Activated T-helper 1 cell treated with anti-CD3 and anti-CD28 coated beads, Interleukin-2, amount 50 U/mL, for 16 hours (primary cell): Measurements from ENCODE around the gene SLC38A4.
"Not testable (repeated sequence)": the region's sequence is repeated elsewhere in the genome, so short reads cannot be mapped to it uniquely, and the experiment has no call there.

Experiments used
- DNase-seq, 2 donors: peaks; one replicate each; pipeline ENCODE4 v3.0.0-alpha.2; 2020; ENCODE audit warnings: low read depth in 1 of 2, low spot score in 1 of 2

SLC38A4 gene

GRCh38 chr12:46778415-46778814 is 47.4 kb downstream of the SLC38A4 start:
- no peak for DNase-seq

DNA sequence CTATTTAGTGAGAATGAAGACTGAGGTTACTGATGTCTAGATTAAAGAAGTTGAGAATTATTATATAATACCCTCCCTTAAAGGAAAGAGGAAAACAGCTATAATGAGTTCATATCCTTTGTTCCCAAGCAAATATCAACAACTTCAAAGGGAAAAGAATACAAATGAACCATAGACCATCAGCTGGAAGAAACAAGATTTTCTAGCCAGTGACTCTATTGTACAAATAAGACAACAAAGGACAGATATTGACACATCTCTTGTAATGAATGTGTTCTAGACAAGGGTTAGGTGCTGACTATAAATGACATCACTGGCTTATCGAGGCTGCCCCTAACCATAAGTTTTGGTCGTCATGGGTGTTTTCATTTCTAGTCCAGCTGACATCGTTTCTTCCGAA is 48.2 kb downstream of the SLC38A4 start:
- no peak for DNase-seq

DNA sequence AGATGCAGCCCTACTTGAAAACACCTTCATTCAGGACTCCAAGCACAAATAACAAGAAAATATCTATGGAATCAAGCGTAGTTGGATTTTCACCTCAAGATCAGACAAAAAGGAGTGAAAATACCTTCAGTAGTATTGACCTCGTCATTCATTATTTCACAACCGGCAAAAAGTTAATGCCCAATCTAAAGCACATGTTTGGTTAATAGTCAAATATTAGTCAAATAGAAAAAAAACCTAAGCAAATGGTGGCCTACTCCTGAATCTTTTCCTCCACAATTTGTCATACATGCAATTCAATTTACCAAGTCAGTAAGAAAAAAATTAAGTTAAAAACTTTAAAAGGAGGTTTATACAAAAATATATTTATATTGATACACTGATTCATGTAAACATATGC is 50.0 kb downstream of the SLC38A4 start:
- DNase-seq, result no peak

DNA sequence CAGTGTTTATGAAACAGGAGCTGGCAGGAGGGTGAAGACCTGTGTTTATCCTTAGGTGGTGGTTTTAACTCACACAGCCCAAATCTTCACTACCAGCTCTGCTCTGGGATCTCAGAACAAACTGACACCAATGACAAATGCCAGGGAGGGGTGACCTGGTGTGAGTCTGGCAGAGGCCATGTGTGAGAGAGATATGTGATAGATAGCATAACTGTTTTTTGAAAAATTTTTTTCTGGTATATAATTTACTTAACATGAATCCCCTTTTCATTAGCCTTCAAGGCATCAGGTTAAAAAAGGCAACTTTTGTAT is 51.5 kb downstream of the SLC38A4 start:
- no peak for DNase-seq

DNA sequence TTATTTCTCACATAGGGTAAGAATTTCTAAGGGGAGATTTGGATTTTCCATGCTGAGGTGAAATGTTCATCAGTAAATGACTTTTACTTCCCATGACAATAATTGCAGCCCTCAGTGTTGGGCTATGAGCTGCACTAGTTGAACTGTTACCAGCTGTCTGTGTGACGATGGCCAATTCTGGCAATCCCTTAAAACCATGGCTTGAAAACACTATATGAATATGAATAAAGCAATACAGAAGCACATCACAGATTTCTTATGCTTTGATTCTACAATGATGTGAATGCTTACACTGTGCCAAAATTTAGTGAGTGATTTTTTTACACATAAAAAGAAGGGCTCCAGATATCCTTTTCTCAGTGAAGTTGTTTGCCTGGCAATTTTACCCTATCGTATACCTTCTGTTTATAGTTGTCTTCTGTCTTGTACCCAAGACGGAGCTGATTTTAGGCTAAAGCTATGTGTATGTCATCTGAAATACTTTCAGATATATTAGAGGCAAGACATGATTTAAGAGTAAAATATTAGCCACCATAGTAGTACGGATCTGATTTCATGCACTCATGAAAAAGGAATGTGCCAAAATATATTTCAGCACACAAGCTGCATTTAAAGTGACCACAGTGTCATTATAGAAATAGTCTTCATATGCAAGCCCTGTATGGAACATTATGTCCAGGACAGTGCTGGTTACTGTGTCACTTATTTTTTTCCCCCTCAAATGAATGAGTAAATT is 52.0 kb downstream of the SLC38A4 start:
- no peak for DNase-seq

DNA sequence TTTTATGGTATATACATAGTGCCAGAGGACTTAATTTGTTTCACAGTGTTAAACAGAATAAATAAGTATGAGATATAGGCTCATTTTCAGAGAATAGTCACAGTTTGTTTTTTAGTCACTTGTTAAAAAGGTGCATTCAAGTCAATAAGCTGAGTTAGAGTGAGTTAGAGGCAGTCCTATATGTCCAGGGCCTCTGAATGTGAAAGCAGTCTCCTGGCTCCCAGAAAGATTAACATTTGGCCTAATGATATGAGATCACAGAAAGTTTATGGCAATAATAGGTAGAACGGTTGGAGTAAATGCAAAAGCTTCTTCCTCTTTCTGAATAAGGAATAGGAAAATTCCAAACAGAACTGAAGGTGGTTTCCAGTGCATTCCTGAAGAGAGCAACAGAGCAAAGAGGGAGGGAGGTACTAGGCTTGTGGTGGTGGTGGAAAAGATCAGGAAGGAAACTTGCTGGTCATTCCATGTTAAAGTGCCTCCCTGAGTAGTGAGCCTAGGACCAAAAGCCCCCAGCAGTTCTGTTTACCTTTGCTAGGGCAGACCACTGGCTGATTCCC is 54.4 kb downstream of the SLC38A4 start:
- DNase-seq, result no peak

- DNase-seq, result no peak
These were observed 55.2 kb downstream of the SLC38A4 start for GRCh38 chr12:46770501-46771183.

GRCh38 chr12:46764005-46764404 is 61.8 kb downstream of the SLC38A4 start:
- no peak for DNase-seq

DNA sequence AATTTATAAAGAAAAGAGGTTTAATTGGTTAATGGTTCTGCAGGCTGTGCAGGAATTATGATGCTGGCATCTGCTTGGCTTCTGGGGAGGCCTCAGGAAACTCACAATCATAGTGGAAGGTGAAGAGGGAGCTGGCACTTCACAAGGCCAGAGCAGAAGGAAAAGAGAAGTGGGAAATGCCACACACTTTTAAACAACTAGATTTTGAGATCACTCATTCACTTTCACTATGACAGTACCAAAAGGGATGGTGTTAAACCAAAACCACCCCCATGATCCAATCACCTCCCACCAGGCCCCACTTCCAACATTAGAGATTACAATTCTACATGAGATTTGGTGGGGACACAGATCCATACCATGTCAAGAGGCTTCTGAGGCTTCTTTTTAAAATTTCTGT is 62.6 kb downstream of the SLC38A4 start:
- no peak for DNase-seq

GRCh38 chr12:46754550-46754949 is 71.2 kb downstream of the SLC38A4 start:
- DNase-seq, result no peak

- DNase-seq, result no peak
These were observed 73.4 kb downstream of the SLC38A4 start for GRCh38 chr12:46752396-46752795.

DNA sequence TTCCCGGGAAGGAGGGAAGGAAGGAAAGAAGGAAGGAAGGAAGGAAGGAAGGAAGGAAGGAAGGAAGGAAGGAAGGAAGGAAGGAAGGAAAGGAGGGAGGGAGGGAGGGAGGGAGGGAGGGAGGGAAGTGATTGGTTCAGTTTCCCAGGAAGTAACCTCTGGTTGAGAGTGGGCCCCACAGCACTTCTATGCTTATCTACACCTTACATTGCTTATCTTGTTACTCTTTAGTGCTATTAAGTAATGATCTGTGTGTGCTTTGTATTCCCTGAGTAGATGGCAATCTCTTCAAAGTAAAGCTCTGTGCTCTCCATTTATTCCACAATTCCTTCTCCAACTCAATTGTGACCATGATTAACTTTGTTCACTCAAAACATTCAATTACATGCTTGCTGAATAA is 74.6 kb downstream of the SLC38A4 start:
- DNase-seq, result no peak

DNA sequence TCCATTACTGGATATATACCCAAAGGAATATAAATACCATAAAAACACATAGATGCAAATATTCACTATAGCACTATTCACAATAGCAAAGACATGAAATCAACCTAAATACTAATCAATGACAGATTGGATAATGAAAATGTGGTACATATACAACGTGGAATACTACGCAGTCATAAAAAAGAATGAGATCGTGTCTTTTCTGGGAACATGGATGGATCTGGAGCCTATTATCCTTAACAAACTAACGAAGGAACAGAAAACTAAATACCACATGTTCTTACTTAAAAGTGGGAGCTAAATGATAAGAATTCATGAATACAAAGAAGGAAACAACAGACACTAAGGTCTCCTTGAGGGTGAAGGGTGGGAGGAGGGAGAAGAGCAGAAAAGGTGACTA is 76.5 kb downstream of the SLC38A4 start:
- DNase-seq, result no peak

GRCh38 chr12:46744283-46744682 is 81.5 kb downstream of the SLC38A4 start:
- DNase-seq, result no peak

GRCh38 chr12:46743456-46743855 is 82.3 kb downstream of the SLC38A4 start:
- DNase-seq, result no peak

DNA sequence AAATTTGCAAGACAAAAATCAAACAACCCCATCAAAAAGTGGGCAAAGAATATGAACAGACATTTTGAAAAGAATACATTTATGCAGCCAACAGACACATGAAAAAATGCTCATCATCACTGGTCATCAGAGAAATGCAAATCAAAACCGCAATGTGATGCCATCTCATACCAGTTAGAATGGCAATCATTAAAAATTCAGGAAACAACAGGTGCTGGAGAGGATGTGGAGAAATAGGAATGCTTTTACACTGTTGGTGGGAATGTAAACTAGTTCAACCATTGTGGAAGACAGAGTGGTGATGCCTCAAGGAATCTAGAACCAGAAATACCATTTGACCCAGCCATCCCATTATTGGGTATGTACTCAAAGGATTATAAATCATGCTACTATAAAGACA is 83.5 kb downstream of the SLC38A4 start:
- DNase-seq, result not testable (repeated sequence)

- DNase-seq, result no peak
These were observed 100.5 kb downstream of the SLC38A4 start for GRCh38 chr12:46725332-46725731.

DNA sequence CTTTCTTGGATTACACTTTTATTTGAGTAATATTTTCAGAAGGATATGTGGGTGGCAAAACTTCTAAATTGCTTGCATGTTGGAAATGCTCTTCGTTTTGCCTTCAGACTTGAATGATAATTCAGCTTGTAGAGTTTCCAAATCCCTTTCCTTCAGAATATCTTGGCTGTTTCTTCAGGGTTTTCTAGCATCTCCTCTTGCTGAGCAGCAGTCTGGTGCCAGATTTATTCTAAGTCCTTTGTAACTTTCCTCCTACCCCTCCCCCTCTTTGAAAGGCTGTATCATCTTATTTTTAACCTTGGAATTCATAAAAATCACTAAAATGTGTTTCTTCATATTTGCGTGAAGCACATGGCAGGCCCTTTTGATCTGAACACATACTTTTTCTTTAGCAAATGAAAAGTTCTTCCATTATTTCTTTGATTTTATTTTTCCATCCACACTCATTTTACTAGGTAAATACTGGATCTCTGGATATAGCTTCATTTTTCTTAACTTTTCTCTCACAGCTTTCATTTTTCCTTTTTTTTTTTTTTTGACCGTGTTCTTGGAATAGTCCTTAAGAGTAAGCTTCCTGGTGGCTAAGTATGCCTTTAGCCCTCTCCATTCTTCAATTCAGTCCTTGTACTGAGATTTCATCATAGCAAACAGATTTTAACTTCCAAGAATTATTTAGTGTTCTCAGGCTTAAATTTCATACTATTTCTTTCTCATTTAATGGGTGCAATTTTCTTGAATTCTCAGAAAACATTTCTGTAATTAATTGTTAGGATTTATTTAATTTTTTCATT is 102.0 kb downstream of the SLC38A4 start:
- DNase-seq, result no peak

GRCh38 chr12:46722394-46723185 is 103.2 kb downstream of the SLC38A4 start:
- no peak for DNase-seq

DNA sequence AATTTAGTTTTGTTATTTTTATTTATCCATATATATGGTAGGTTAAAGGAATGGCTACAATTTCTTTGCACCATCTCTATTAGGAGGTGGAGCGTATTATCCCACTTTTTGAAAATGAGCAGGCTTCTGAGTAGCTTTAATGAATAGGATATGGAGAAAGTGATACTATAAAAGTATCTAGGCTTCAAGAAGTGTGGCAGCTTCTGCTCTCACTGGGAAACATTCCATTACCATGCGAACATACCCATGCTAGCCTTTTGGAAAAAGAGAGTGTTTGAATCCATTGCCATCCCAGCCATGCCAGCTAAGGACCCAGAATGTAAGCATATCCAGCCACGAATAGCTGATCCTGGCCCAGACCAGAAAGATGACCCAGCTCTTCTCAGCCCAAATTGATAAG is 107.3 kb downstream of the SLC38A4 start:
- DNase-seq, result no peak

DNA sequence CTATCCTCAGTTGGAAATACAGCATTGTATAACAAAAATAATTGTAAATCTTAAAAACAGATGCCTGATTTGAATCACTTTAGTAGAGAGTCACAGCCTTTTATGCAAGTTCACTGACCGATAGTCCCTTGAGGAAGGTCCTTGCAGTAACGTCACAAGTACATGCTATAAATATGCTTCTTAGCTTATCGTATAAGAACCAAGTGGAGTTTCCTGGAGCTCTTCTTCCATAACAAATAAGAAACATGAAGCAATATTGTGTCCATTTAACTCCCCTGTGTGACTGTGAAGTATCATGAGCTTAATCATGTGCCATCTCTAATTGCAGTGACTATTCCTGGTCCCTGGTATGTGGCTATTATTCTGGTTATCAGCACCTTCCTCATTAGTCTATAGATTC is 107.9 kb downstream of the SLC38A4 start:
- no peak for DNase-seq
